ENCODE measurements around the gene ZNF423.
A peak's percentile ranks its signal among the peaks of the same experiment; 100 is the strongest.

Gene ZNF423

GRCh38 chr16:49465661-49466528 is 390.0 kb downstream of the ZNF423 start:
- FAIRE-seq (no peak), DNase-seq (ENCODE audit: insufficient read length, low spot score) (no peak)
- no peak for TF ChIP-seq CTCF (IDR thresholded peaks at IDR 0.05; ENCODE audit: insufficient read depth, missing control alignments)

- peak; percentile 7 for TF ChIP-seq CTCF (IDR thresholded peaks at IDR 0.05; ENCODE audit: insufficient read depth, missing control alignments)
- DNase-seq (ENCODE audit: insufficient read length, low spot score) (no peak), FAIRE-seq (no peak)
Measured at GRCh38 chr16:49464877-49465504, 390.9 kb downstream of the ZNF423 start.

- DNase-seq (ENCODE audit: insufficient read length, low spot score) (no peak), FAIRE-seq (no peak)
- no peak for TF ChIP-seq CTCF (IDR thresholded peaks at IDR 0.05; ENCODE audit: insufficient read depth, missing control alignments)
Measured at GRCh38 chr16:49464093-49464492, 391.8 kb downstream of the ZNF423 start.

- DNase-seq (ENCODE audit: insufficient read length, low spot score): no peak
- TF ChIP-seq CTCF (IDR thresholded peaks at IDR 0.05; ENCODE audit: insufficient read depth, missing control alignments): no peak
- no peak for FAIRE-seq
Measured at GRCh38 chr16:49463529-49463928, 392.4 kb downstream of the ZNF423 start.

- no peak for TF ChIP-seq CTCF (IDR thresholded peaks at IDR 0.05; ENCODE audit: insufficient read depth, missing control alignments)
- no peak for DNase-seq (ENCODE audit: insufficient read length, low spot score)
- FAIRE-seq: no peak
Measured at GRCh38 chr16:49462989-49463371, 392.9 kb downstream of the ZNF423 start.

GRCh38 chr16:49462362-49462988 is 393.4 kb downstream of the ZNF423 start:
- DNase-seq (ENCODE audit: insufficient read length, low spot score) (no peak), FAIRE-seq (no peak)
- TF ChIP-seq CTCF (IDR thresholded peaks at IDR 0.05; ENCODE audit: insufficient read depth, missing control alignments): no peak
